ENCODE data around the gene RNF114. TPM values are rescaled to one million over a fixed set of nuclear protein-coding genes. Genes with fewer than 3 reads are reported as not detected.
"Not testable (repeated sequence)": the region's sequence is repeated elsewhere in the genome, so short reads cannot be mapped to it uniquely, and the experiment has no call there.

RNF114 gene
- polyA plus RNA-seq, 10 donors = 32.1 to 55.7 (median 41.7) TPM

- DNase-seq = not testable (repeated sequence)
Measured at GRCh38 chr20:49957089-49957938, 21.1 kb downstream of the RNF114 start.

DNA sequence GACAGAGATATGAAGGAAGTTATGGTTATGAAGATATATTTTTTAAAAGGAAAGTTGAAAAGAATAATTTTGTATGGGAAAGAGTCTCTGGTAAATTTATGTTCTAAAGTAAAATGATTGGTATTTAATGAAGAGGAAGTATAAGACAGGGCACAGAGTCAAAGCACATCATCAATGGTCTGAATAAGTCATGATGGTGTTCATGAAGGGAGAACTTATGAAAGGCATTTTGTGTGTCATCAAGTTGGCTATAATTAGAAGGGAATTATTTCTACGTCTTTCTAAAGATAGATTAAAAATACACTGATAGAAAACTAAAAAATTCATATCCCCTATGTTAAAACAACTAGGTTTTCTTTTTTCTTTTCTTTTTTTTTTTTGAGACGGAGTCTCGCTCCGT is 25.2 kb downstream of the RNF114 start:
- DNase-seq = no peak

- DNase-seq = no peak
Measured at GRCh38 chr20:49964964-49965780, 29.0 kb downstream of the RNF114 start.

GRCh38 chr20:49965781-49966305 is 29.6 kb downstream of the RNF114 start:
- no peak for DNase-seq

DNA sequence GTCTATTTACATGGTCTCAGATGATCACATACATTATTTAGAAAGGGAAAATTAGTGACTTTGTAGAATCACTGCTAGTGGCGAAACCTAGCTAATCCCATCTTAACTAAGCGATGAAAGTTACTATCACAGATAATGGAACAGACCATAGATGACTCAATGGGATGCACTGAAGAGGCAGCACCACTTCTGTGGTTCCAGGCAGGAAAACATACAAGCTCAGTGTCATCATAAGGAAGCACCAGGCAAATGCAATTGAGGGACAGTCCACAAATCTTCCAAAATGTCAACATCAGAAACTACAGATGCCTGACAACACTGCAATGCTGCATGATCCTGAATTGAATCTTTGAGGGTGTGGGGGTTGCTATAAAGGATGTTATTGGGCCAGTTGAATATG is 30.7 kb downstream of the RNF114 start:
- no peak for DNase-seq

DNA sequence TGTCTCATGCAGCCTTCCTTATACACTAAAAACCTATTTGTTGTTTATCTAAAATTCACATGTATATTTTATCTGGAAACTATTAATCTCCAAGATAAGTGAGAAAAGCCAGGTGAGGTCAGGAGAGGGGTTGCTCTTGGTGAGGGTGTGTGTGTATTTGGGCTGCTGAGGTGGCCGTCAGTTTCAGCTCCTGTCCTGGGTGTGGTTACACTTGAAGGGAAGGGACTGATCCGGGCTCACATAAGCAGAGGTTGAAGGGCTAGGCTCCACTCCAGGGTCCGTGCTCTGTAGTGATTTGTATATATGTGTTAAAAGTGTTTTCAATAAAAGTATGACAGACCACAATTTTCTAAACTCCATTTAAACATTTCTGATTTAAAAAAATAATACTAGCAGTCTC is 33.0 kb downstream of the RNF114 start:
- DNase-seq = no peak

- no peak for DNase-seq
Measured at GRCh38 chr20:49969946-49970345, 33.7 kb downstream of the RNF114 start.

- DNase-seq = no peak
Measured at GRCh38 chr20:49970498-49970897, 34.3 kb downstream of the RNF114 start.

- peak in 2 of 3 donors; percentile 43 to 62 for DNase-seq
Measured at GRCh38 chr20:49973981-49974380, 37.8 kb downstream of the RNF114 start.

DNA sequence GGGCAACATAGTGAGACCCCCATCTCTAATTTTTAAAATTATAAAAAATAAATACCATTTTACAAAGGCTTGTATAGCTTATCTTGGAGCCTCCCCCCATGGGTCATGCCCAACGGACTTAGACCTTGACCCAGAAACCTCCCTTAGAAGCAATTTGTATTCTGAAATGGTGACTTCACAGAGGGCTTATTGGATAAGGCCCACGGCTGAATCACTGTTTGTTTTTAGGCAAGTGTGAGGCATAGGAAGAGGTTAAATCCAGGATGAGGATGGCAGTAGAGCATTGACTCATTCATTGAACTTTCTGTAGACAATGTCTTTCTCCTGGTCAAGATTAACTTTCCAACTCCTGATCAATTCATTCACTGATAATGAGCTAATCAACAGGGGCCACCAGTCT is 40.3 kb downstream of the RNF114 start:
- DNase-seq = no peak

DNA sequence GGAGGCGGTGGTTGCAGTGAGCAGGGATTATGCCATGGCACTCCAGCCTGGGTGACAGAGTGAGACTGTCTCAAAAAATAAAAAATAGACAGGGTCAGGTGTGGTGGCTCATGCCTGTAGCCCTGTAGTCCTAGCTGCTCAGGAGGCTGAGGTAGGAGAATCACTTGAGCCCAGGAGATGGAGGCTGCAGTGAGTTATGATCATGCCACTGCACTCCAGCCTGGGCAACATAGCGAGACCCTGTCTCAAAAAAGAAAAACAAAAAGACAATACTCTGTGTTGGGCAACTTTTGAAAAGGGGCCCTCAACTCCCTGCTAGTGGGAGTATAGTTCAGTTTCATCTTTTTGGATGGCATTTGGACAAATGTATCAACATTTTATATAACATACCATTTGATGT is 41.5 kb downstream of the RNF114 start:
- not testable (repeated sequence) for DNase-seq

DNA sequence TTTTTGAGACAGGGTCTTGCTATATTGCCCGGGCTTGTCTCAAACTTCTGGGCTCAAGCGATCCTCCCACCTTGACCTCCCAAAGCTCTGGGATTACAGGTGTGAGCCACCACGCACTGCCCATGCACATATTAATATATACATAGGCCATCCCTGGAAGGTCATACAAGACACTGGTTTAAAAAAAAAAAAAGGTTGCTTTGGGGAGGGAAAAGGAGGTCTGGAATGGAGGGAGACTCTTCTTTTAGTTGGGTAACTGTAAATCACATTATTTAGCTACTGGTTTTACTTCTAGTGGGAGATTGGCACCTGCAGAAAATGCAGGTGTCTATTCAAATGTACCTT is 42.5 kb downstream of the RNF114 start:
- DNase-seq = no peak

DNA sequence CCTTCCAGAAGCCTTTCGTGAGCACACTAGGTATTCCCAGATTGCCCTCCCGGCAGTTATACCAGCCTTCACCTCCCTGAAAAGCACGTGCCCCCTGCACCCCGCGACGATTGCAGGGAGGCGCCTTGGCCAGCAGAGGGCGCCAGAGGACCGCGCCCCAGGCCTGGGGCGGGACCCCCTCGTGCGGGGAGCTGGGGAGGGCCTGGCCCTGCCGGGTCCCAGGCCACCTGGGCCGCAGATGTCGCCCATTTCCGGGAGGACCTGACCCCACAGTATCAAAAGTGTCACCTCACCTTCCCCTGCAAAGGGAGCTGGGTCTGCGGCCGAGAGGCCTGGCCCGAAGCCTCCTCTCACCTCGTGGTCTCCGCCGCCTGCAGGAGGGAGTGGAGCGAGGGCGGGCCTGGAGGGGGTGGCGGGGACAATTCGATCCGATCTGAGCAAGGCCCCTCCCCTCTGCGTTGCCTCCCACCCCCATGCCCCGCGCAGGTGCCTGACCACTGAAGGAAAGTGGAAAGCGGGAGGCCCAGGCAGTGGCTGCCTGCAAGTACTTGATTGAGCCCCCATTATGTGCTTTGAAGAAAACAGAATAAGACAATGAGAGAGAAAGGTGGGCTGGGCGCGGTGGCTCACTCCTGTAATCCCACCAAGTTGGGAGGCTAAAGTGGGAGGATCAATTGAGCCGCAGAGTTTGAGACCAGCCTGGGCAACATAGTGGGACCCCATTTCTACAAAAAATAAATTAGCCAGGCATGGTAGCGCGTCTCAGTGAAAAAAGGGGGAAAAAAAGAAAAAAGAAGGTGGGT is 43.0 kb downstream of the RNF114 start:
- DNase-seq = peak; percentile 46 to 87 (median 70)

- no peak for DNase-seq
Measured at GRCh38 chr20:49980140-49981008, 44.2 kb downstream of the RNF114 start.

DNA sequence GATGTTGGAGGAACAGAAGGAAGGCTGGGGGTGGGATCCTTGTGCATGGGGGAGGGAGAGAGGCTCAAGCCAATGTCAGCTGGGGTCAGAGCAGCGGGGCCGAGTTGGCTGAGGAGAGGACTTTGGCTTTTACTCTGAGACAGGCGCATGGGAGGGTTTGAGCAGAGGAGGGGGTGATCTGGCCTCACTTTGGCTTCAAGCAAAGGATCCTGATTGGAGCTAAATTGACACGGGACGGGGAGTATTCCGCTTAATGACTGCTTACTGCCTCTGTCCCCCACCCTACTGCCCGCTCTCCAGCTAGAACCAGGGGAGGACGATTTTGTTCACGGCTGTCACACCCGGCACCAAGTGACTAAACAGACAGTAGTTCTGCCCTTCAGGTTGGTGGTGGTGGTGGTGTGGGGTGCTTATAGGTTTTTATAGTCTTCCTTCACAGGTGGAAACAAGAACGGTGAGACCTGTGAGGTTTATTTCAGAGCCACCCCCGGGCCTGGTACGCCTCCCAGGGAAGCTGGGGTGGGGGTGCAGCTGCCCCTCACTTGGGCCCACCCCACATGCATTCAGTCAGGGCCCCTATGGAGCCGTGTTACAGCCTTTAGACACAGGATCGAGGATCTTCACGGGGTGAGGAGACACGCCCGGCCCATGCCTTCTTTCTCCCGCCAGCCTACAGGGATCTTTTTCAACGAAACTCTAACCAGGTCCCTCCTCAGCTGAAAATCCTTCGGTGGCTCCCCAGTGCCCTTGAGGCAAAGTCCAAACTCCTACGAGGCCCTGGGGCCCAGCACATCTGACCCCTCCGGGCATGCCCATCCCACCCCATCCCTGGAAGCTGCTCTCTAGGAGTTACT is 45.2 kb downstream of the RNF114 start:
- DNase-seq = peak in 1 of 3 donors; percentile 42

- no peak for DNase-seq
Measured at GRCh38 chr20:49982072-49982345, 45.8 kb downstream of the RNF114 start.

GRCh38 chr20:49982346-49983122 is 46.3 kb downstream of the RNF114 start, which contains the start of gene SNAI1:
Gene SNAI1 (plus strand): TSS chr20:49982980. CDS start chr20:49983060, 80 bp downstream.
- peak; percentile 82 to 93 (median 86) for DNase-seq

- no peak for DNase-seq
Measured at GRCh38 chr20:49983123-49983847, 47.1 kb downstream of the RNF114 start.
